Suppressor macrophage treated with lipopolysaccharide for 4 hours (primary cell): ENCODE measurements around the gene HIKESHI.

Experiments used
- DNase-seq: peaks from one replicate; pipeline ENCODE4 v3.0.0-alpha.2; 2020

Gene HIKESHI

DNA sequence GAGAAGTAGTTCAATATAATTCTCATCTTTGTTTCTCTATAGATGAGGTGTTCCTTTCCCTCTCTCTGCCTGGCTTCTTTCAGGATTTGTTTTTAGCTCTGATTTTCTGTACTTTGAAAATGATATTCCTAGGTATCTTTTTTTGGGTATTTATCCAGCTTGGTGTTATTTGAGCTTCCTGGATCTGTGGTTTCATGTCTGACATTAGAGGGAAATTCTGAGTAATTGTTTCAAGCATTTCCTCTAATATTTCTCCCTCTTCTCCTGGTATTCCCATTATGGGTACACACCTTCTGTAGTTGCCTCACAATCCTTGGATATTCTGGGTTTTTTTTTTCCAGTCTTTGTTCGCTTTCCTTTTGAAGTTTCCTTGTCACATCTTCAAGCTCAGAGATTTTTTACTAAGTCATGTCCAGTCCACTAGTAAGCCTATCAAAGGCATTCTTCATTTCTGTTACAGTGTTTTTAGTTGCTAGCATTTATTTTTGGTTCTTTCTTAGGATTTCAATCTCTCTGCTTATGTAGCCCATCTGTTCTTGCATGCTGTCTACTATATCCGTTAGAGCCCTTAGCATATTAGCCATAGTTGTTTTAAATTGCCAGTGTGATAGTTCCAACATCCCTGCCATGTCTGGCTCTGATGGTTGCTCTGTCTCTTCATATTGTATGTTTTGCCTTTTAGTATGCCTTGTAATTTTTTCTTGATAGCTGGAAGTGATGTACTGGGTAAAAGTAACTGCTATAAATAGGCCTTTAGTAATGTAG, 78.4 kb downstream of the HIKESHI start:
- no peak for DNase-seq

- DNase-seq = no peak
Measured at GRCh38 chr11:86383041-86383955, 81.3 kb downstream of the HIKESHI start.

DNA sequence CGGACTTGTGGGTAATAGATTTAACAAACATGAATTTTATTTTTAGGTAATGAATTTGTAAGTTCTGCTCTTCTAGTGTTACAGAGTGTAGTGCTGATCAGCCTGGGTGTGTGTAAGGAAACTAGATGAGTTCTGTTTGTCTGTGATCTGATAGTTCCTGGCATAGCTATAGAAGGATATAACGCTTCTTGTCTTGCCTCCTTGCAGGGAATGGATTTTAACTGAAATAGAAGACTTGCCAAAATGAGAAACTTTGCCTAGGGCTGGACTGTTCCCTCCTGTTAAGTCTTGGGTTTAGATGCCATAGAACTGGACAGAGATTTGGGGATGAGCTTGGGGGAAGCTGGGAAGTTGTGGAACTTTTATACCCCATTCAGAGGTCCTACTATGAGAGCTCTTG, 84.2 kb downstream of the HIKESHI start:
- DNase-seq = no peak

DNA sequence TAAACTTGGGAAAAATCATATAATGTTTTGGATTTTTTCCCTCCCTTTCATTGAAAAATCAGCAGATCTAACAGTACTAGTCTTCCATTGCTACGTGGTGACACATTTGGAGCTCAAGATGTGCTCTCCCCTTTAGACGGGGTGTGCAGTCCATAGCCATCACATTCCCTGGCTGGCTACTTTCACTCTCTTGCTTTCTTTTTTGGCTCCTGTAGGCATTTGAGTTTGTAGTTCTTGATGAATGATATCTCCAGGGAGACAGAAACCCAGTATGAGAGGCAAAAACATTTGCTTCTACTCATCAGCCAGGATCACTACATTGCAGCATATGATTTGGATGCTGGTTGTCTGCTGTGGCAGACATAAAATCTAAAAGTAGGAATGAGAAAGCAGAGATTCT, 84.7 kb downstream of the HIKESHI start:
- no peak for DNase-seq

DNA sequence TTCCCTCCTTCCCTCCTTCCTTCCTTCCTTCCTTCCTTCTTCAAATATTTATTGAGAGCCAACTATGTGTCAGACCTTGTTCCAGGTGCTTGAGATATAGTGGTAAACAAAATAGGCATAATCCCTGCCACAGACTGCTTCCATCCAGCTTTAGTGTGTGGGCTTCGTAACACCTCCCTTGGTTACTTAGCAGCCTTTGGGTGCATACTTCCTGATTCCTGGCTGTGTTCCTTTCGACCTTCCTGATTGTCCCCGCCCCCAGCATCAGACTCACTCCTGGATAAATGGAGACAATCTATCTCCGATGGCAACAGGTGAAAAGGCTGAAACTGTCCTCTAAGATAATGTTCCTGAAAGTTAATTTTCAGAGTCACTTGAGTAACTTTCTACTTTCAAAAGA, 86.2 kb downstream of the HIKESHI start:
- no peak for DNase-seq

DNA sequence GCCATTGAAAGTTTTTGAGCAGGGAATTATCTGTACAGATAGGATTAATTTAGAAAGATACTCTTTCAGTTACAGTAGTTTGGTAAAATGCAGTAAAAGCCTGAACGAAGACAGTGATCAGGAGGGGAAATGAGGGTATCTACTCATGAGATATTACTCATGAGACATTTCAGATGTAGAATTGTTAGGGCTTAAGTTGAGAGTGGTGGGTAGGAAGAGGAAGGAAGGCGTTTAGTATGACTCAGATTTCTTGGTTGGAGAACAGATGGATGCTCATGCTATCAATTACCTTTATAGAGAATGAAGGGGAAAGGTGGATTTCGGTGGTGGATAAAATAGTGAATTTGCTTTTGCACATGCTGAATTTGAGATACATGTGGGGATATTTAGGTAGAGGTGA, 88.4 kb downstream of the HIKESHI start:
- DNase-seq = no peak

DNA sequence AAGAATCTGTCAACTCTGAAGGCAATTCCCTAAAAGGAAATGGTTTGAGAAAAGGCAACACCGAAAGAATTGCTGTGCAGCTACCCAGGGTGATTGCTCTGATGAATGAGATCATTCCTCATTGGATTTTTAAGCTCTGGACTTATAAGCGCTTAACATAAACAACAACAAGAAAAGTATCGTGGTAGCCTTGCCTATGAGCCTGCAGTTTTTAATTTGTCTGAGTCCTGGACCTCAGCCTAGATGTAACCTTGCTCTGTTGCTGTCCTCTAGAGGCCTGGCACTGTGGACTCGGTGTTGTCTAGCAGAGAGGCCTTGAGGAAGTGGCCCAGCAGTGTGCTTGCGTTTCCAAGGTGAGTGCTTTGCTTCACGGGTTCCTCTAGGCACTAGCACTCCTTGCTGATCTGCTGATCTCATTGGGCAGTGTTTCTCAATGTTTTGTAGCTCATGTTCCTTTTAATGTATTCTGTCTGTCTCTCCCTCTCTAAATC, 93.1 kb downstream of the HIKESHI start:
- no peak for DNase-seq
